ENCODE results near the gene TMEM167B.
A peak's percentile ranks its signal among the peaks of the same experiment; 100 is the strongest.

TMEM167B gene

DNA sequence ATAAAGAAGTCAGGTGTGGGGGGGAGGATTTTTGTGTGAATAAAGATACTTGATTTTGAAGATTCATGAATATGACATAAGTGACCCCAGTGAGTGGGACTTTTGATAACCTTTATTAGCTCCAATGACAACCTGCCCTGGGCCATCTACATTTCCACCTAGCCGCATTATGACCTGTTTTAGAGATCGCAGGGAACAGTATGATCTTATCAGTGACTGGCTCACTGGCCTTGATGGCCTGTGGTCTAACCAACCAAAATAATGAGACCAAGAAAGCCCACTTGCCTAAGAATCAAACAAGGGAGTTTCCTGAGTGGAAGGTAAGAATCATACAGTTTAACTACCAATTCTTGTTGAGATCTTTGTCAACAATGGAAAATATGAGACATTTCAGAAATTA, 25.1 kb downstream of the TMEM167B start:
- Histone ChIP-seq H3K4me2 (ENCODE audit: low read length) (no peak overlapping the region), H3K36me3 (ENCODE audit: control insufficient read depth, low read length) (no peaks in the 10 kb centered on the region), H3K4me1 (ENCODE audit: control insufficient read depth, low read length) (peaks cover 35% of the 10 kb centered on the region), H3K27ac (ENCODE audit: low read depth, low read length) (no peak overlapping the region), H3K4me3 (ENCODE audit: low read length) (no peak overlapping the region), H3K79me2 (ENCODE audit: control insufficient read depth, low read length) (no peaks in the 10 kb centered on the region), H3K9me2 (replicated peaks; ENCODE audit: control insufficient read depth, low read length) (no peaks in the 10 kb centered on the region), H4K20me1 (ENCODE audit: control insufficient read depth, insufficient read depth, low read depth, low read length) (no peaks in the 10 kb centered on the region), H3K9me3 (ENCODE audit: control insufficient read depth, insufficient read depth, low read length) (no peaks in the 10 kb centered on the region), H3K27me3 (ENCODE audit: control insufficient read depth, low read length) (peaks cover 34% of the 10 kb centered on the region), H3F3A (ENCODE audit: control insufficient read depth, insufficient read depth) (no peaks in the 10 kb centered on the region)
- no peak for TF ChIP-seq EZH2phosphoT487 (IDR thresholded peaks at IDR 0.05; ENCODE audit: borderline replicate concordance, low read length)
- TF ChIP-seq, protein P1, sequence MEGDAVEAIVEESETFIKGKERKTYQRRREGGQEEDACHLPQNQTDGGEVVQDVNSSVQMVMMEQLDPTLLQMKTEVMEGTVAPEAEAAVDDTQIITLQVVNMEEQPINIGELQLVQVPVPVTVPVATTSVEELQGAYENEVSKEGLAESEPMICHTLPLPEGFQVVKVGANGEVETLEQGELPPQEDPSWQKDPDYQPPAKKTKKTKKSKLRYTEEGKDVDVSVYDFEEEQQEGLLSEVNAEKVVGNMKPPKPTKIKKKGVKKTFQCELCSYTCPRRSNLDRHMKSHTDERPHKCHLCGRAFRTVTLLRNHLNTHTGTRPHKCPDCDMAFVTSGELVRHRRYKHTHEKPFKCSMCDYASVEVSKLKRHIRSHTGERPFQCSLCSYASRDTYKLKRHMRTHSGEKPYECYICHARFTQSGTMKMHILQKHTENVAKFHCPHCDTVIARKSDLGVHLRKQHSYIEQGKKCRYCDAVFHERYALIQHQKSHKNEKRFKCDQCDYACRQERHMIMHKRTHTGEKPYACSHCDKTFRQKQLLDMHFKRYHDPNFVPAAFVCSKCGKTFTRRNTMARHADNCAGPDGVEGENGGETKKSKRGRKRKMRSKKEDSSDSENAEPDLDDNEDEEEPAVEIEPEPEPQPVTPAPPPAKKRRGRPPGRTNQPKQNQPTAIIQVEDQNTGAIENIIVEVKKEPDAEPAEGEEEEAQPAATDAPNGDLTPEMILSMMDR (IDR thresholded peaks at IDR 0.05; ENCODE audit: low read depth, low read length, poor library complexity, severe bottlenecking): no peak

DNA sequence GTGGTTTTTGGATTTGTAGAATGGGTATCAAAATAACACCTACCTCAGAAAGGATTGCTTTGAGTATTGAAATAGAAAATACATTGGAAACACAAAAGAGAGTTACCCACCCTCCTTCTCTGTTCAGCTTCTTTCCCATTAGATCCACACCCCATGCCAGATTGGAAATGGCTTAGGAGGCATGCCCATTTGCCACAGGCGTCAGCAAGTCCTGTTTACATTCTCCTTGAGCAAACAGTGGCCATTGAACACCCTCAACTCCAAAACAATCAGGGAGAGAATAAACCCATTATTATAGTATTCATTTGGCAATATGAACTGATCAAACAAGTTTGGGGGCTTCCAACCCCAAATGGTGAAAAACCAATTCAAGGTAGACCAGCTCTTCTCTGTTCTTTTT, 25.7 kb downstream of the TMEM167B start:
- TF ChIP-seq EZH2phosphoT487 (IDR thresholded peaks at IDR 0.05; ENCODE audit: borderline replicate concordance, low read length): no peak
- TF ChIP-seq, protein P1 (IDR thresholded peaks at IDR 0.05; ENCODE audit: low read depth, low read length, poor library complexity, severe bottlenecking): no peak
- Histone ChIP-seq H3K9me2 (replicated peaks; ENCODE audit: control insufficient read depth, low read length) (no peaks in the 10 kb centered on the region), H4K20me1 (ENCODE audit: control insufficient read depth, insufficient read depth, low read depth, low read length) (no peaks in the 10 kb centered on the region), H3K9me3 (ENCODE audit: control insufficient read depth, insufficient read depth, low read length) (no peaks in the 10 kb centered on the region), H3K4me1 (ENCODE audit: control insufficient read depth, low read length) (peaks cover 35% of the 10 kb centered on the region), H3K27me3 (ENCODE audit: control insufficient read depth, low read length) (peaks cover 34% of the 10 kb centered on the region), H3F3A (ENCODE audit: control insufficient read depth, insufficient read depth) (no peaks in the 10 kb centered on the region), H3K36me3 (ENCODE audit: control insufficient read depth, low read length) (no peaks in the 10 kb centered on the region), H3K79me2 (ENCODE audit: control insufficient read depth, low read length) (no peaks in the 10 kb centered on the region), H3K4me3 (ENCODE audit: low read length) (no peak overlapping the region), H3K27ac (ENCODE audit: low read depth, low read length) (no peak overlapping the region), H3K4me2 (ENCODE audit: low read length) (no peak overlapping the region)

DNA sequence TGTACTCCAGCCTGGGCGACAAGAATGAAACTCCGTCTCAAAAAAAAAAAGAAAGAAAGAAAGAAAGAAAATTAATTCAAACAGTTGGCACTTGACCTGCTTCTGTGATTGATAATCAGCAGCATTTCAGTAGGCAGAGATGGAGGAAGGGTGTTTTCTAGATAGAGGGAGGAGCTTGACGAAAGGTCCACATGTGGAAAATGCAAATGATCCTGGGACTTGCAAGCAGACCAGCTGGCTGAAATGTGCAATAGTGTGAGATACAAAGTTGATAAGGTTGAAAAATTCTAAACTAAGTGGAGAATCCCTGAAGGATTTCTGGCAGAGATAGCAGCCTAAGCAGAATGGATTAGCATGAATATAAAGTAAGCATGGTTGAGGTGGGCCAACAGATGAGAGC, 27.5 kb downstream of the TMEM167B start:
- Histone ChIP-seq H3K27ac (ENCODE audit: low read depth, low read length) (no peak overlapping the region), H3K9me3 (ENCODE audit: control insufficient read depth, insufficient read depth, low read length) (no peaks in the 10 kb centered on the region), H3K4me3 (ENCODE audit: low read length) (no peak overlapping the region), H4K20me1 (ENCODE audit: control insufficient read depth, insufficient read depth, low read depth, low read length) (no peaks in the 10 kb centered on the region), H3K9me2 (replicated peaks; ENCODE audit: control insufficient read depth, low read length) (no peaks in the 10 kb centered on the region), H3K4me1 (ENCODE audit: control insufficient read depth, low read length) (peaks cover 22% of the 10 kb centered on the region), H3K36me3 (ENCODE audit: control insufficient read depth, low read length) (no peaks in the 10 kb centered on the region), H3K27me3 (ENCODE audit: control insufficient read depth, low read length) (peaks cover 27% of the 10 kb centered on the region), H3F3A (ENCODE audit: control insufficient read depth, insufficient read depth) (no peaks in the 10 kb centered on the region), H3K4me2 (ENCODE audit: low read length) (peak overlapping the region; percentile 8; the same call in 1 of the 2 replicates), H3K79me2 (ENCODE audit: control insufficient read depth, low read length) (no peaks in the 10 kb centered on the region)
- TF ChIP-seq, protein P1 (IDR thresholded peaks at IDR 0.05; ENCODE audit: low read depth, low read length, poor library complexity, severe bottlenecking): no peak
- no peak for TF ChIP-seq EZH2phosphoT487 (IDR thresholded peaks at IDR 0.05; ENCODE audit: borderline replicate concordance, low read length)

All from DOHH2 (cell line).